GM19238 (cell line): ENCODE data around the gene RNF208.

Source experiments
- DNase-seq: peaks from one replicate; pipeline ENCODE4 v3.0.0; 2011; ENCODE audit warnings: low spot score; ENCODE audit not compliant: insufficient read length

The RNF208 gene

GRCh38 chr9:137178201-137178938 lies 43.7 kb downstream of the RNF208 start:
- DNase-seq, result no peak

GRCh38 chr9:137176302-137177182 lies 45.5 kb downstream of the RNF208 start:
- DNase-seq, result peak; percentile 74

- DNase-seq, result no peak
These were observed 46.6 kb downstream of the RNF208 start for GRCh38 chr9:137175345-137175961.

GRCh38 chr9:137174722-137175293 lies 47.2 kb downstream of the RNF208 start:
- DNase-seq, result no peak

GRCh38 chr9:137173796-137174664 lies 48.0 kb downstream of the RNF208 start:
- no peak for DNase-seq

- no peak for DNase-seq
These were observed 48.9 kb downstream of the RNF208 start for GRCh38 chr9:137172901-137173795.

- no peak for DNase-seq
These were observed 50.7 kb downstream of the RNF208 start for GRCh38 chr9:137171149-137171900.

GRCh38 chr9:137170486-137171148 lies 51.4 kb downstream of the RNF208 start:
- DNase-seq, result no peak
